DMS79 treated with DMSO at 0.1 percent for 48 hours (cell line): ENCODE results near the gene CACTIN.
A peak's percentile ranks its signal among the peaks of the same experiment; 100 is the strongest.
"Not testable (repeated sequence)": the region's sequence is repeated elsewhere in the genome, so short reads cannot be mapped to it uniquely, and the experiment has no call there.

Experiments used
- DNase-seq: peaks from one replicate; lab custom pipeline; 2025; lab: John Stamatoyannopoulos, UW

The CACTIN gene

GRCh38 chr19:3586707-3587346 lies 39.8 kb downstream of the CACTIN start:
- DNase-seq: peak; percentile 7

GRCh38 chr19:3586127-3586626 lies 40.4 kb downstream of the CACTIN start:
- no peak for DNase-seq

- no peak for DNase-seq
These were observed 41.1 kb downstream of the CACTIN start, which contains the start of gene GIPC3 for GRCh38 chr19:3585301-3586126. TSS of gene GIPC3 (plus strand) at chr19:3585478. CDS start at chr19:3585598, 120 bp downstream.

- not testable (repeated sequence) for DNase-seq
These were observed 42.4 kb downstream of the CACTIN start for GRCh38 chr19:3584036-3584802.

- not testable (repeated sequence) for DNase-seq
These were observed 44.8 kb downstream of the CACTIN start for GRCh38 chr19:3581792-3582191.

GRCh38 chr19:3580156-3580934 lies 46.2 kb downstream of the CACTIN start:
- DNase-seq: no peak

GRCh38 chr19:3578390-3578789 lies 48.2 kb downstream of the CACTIN start:
- DNase-seq: no peak

- DNase-seq: no peak
These were observed 48.8 kb downstream of the CACTIN start for GRCh38 chr19:3577723-3578344.

- DNase-seq: no peak
These were observed 49.7 kb downstream of the CACTIN start for GRCh38 chr19:3576696-3577443.

- no peak for DNase-seq
These were observed 50.5 kb downstream of the CACTIN start for GRCh38 chr19:3575949-3576673.

- no peak for DNase-seq
These were observed 51.3 kb downstream of the CACTIN start for GRCh38 chr19:3575260-3575741.

GRCh38 chr19:3573858-3574637 lies 52.5 kb downstream of the CACTIN start:
- no peak for DNase-seq

GRCh38 chr19:3573162-3573857 lies 53.3 kb downstream of the CACTIN start:
- DNase-seq: no peak

GRCh38 chr19:3572855-3573161 lies 53.8 kb downstream of the CACTIN start, which contains the start of gene HMG20B:
TSS of gene HMG20B (plus strand) at chr19:3572944. CDS start at chr19:3573310, 366 bp downstream.
- no peak for DNase-seq

- peak; percentile 96 for DNase-seq
These were observed 54.3 kb downstream of the CACTIN start for GRCh38 chr19:3572132-3572854.

- DNase-seq: no peak
These were observed 56.0 kb downstream of the CACTIN start for GRCh38 chr19:3570606-3571011.

- not testable (repeated sequence) for DNase-seq
These were observed 56.5 kb downstream of the CACTIN start for GRCh38 chr19:3570042-3570441.
